HG02763 (cell line): ENCODE measurements around the gene CALN1.
"Not testable (repeated sequence)": the region's sequence is repeated elsewhere in the genome, so short reads cannot be mapped to it uniquely, and the experiment has no call there.

ENCODE experiments used
- ATAC-seq: cut with Tn5 transposase; IDR thresholded peaks from one replicate; pipeline ENCODE4 v1.9.1; 2021; ENCODE audit warnings: mild to moderate bottlenecking, moderate library complexity; ENCODE audit not compliant: unreplicated experiment

CALN1 gene

DNA sequence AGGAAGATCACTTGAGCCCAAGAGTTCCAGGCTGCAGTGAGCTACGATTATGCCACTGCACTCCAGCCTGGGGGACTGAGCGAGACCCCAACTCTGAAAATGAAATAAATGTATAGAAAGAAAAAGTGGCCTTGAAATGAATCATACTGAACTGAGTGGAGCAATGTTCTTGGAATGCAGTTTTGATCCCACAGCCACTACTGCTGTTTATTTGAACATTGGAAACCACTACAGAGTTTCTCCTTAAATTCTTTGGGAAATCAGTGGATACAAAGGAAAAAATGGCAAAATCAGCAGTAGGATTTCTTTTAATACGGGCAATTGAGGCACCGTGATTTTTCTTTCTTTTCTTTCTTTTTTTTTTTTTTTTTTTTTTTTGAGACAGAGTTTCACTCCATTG is 642.8 kb downstream of the CALN1 start:
- no peak for ATAC-seq

DNA sequence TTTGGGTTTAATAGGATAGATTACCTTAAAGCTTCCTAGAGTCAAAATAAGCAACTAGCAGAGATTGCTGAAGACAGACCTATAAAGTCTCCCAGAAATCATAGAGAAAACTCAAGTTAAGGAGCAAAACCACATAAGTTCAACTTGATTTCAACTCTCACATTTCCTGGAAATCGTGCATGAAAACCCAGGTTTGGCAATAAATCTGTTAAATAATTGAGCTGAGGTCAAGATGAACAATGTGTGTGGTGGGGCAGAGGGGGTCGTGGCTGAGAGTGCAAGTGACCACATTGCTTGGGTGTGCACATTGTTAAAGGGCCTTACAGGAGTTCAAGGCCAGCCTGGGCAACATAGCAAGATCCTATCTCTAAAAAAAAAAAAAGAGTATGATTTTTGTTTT is 643.7 kb downstream of the CALN1 start:
- no peak for ATAC-seq

DNA sequence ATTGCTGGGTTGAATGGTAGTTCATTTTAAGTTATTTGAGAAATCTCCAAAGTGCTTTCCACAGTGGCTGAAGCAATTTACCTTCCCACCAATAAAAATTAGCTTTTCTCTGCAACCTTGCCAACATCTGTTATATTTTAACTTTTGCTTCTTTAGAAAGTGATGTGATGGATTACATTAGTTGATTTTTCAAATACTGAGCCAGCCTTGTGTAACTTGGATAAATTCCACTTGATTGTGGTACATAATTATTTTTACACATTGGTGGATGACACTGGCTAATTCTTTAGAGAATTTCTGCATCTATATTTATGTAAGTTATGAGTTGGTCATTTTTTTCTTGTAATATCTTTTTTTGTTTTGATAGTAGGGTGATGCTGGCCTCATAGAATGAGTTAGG is 646.1 kb downstream of the CALN1 start:
- ATAC-seq, result no peak

DNA sequence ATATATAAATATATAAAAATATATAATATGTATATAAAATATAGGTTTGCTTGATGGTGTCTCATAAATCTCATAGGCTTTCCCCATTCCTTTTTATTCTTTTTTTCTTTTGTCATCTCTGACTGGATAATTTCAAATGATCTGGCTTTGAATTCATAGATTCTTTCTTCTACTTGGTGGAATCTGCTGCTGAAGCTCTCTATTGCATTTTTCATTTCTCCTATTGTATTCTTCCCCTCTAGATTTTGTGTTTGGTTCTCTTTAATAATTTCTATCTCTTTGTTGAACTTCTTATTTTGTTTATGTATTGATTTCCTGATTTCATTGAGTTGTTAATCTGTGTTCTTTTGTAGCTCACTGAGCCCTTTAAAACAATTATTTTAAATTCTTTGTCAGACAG is 650.8 kb downstream of the CALN1 start:
- ATAC-seq, result no peak

DNA sequence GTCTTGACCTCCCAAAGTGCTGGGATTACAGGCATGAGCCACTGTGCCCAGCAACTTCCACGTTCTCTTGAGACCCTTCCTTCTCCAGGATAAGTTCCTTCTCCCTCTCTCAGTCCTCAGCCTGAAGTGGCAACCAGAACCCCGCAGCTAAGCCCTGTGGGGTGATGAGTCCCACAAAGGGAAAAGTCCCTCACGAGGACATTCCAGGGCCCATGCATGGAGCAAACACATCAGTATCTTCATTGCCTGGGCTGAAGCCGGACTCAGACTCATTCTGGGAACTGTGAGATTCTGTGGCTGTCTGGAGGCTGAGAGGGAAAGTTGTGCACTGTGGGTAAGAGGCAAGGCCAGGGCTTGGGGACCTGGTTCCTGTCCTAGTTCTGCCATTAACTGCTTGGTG is 657.3 kb downstream of the CALN1 start:
- no peak for ATAC-seq

DNA sequence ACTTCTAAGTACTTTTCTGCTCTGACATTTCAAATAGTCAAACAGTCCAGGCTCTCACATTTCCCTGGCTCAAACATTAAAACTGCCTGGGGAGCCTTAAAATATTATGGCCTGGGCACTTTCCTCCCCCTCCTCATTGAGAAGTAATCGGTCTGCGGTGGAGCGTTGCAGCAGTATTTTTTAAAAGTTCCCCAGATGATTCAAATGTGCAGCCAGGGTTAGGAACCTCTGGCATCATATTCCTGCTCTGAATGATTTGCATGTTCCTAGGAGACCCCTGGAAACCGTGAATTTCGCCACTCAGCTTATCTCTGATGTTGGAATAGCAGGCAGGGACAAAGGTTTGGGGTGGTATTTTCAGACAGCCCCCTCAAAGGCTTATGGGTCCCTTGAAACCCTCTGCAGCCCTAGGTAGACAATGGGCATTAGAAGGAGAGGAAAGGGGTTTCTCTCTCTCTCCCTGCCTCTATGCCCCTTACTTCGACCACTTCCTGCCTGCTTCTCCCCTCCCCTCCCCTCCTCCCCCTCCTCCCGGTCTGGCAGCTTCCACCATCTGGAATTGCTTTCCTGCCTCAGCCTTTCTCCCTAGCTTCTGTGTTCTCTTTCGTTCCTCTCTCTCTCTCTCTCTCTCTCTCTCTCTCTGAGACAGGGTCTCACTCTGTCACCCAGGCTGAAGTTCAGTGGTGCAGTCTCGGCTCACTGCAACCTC is 658.0 kb downstream of the CALN1 start:
- ATAC-seq, result no peak

DNA sequence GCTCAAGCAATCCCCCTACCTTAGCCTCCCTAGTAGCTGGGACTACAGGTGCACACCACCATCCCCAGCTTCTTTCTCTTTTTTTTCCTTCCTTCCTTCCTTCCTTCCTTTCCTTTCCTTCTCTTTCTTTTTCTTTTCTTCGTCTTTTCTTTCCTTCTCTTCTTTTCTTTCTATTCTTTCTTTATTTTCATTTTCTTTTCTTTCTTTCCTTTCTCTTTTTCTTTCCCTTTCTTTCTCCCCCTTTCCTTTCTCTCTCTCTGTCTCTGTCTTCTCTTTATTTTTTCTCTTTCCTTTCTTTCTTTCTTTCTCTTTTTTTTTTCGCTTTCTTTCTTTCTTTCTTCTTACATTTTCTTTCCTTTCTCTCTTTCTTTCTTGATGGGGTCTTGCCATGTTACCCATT is 658.9 kb downstream of the CALN1 start:
- no peak for ATAC-seq

DNA sequence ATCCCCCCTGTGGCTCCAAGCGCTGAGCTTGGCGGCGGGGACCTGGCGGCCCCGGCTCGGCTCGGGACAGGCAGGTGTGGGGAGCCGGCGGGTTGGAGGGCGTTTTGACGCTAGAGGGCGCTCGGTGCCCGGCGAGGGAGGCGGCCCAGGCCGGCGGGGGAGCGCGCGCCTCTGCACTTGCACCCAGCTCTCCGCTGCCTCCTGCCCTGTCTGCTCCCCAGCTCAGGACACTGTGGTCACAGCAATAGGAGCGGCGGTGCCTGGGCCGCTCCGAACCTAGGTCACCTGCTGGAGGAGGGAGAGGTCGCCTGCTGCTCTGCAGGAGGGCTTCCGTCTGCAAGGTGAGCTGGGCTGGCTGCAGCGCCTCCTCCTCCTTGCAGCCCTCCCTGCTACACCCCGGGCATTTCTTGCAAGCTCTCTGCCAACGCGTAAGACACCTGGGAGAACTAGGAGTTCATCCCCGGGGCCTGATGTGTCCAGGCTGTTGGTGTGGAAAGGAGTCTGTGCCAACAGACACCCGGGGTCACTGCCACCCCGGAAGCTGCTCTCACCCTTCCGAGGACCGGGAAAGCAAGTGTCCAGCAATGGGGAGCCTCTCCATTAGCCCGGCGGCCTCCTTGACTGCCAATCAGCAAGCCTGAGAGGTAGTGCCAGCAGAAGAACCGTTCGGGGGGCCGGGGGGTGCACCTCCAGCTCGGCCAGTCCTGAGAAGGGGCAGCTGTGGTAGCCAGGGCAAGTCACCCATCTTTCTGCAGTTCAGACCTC is 659.8 kb downstream of the CALN1 start:
- no peak for ATAC-seq

DNA sequence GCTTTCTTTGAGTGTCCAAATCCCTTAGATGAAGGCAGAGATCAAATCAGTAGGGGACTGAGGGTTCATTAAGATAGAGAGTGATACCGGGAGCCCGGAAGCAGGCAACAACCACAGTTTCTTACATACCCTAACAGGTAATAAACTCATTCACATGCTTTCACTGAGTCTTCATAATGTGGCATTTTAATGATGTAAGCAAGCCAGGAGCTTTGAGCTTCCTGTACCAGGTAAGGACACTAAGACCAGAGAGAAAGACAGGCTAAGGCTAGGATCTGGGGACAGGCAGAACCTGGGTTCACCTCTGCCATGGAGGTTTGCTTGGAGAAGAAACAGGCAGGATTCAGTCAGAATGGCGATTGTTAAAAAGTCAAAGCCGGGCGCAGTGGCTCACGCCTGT is 661.8 kb downstream of the CALN1 start:
- ATAC-seq, result no peak

DNA sequence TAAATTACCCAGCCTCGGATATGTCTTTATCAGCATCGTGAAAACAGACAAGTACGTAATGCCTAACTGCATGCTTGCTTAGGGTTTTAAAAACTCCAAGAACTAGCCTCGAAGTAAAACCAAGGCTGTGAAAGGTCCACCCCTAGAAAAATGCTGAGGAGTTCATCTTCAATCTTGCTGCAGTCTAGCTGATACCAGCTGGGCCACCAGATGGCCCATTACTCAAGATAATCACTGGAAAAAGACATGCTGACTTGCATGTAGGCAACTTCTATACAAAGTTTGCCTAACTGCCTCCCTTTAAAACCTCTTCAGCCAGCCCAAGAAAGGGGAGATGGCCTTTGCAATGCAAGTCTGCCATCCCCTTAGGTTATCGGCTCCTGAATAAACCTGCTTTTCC is 666.1 kb downstream of the CALN1 start:
- ATAC-seq, result no peak

DNA sequence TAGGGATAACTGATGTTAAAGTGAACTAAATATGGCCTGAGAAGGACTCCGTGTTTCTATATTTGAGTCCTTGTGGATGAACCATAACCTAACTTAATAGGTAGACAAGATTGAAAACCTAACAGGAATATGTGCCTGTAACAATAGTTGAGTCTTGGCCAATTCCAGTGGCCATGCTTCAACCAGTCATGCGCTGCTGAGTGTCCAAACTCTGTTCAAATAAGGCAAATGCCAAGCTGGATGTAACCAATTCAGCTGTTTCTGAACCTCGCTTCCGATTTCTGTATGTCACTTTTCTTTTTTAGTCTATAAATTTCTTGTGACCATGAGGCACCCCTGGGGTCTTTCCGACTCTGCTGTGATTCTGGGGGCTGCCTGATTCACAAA is 672.0 kb downstream of the CALN1 start:
- no peak for ATAC-seq

DNA sequence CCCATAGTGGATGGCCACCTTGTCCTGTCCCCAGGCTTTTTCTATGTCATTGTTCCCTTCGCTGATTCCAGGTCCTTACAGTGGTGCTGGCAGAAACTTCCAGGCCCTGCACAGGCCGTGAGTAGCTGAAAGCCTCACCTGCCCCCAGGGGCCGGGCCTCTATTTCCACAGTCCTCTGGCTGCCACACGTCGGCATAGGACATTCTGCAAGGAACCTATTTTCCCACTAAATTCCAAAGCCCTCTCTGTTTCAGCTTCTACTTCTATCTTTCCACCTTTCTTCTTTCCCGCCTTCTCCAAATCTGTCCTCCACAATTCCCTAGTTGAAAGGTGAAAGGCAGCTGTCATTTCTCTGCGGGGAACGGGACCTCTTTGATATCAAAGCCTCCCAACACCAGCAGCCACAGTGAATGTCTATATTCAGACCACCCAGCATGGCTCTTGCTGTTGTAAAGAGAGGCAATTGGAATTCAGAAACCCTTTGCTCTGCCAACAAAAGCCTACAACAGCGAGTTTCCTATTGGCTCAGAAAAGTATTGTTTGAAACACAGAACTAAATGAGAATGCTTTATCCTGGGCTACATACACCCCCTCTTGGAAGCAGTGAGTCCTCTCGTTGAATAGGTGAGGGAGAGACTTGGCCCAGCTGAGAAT is 672.5 kb downstream of the CALN1 start:
- no peak for ATAC-seq

DNA sequence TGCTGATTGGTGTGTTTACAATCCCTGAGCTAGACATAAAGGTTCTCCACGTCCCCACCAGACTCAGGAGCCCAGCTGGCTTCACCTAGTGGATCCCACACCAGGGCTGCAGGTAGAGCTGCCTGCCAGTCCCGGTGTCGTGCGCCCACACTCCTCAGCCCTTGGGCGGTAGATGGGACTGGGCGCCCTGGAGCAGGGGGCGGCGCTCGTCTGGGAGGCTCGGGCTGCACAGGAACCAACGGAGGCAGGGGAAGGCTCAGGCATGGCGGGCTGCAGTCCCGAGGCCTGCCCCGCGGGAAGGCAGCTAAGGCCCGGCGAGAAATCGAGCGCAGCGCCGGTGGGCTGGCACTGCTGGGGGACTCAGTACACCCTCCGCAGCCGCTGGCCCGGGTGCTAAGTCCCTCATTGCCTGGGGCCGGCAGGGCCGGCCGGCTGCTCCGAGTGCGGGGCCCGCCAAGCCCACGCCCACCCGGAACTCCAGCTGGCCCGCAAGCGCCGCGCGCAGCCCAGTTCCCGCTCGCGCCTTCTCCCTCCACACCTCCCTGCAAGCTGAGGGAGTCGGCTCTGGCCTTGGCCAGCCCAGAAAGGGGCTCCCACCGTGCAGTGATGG is 674.1 kb downstream of the CALN1 start:
- ATAC-seq, result not testable (repeated sequence)

DNA sequence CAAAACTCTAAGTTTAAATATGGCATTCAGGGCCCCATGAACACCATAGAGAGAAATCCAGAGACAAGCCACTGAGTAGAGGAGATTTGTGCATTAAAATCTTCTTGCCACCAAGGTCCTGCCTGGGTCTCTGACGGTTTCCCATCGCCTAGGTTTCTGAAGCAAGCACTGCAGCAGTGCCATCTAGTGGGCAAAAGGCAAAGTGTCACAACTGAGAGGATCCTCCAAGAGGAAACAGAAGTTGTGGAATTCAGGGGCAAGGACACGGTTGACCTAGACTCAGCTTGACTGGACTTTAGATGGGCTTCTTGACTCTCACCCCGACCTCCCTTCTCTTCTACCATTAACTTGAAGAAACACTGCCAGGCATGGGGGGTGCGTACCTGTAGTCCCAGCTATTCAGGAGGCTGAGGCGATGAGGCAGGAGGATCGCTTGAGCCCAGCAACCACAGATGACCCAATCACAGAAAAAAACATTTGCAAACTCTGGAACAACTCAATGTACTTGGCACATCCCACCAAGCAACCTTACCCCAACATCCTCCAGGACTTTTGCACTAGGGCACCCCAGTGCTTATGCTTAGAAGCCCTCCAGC is 676.1 kb downstream of the CALN1 start:
- no peak for ATAC-seq

DNA sequence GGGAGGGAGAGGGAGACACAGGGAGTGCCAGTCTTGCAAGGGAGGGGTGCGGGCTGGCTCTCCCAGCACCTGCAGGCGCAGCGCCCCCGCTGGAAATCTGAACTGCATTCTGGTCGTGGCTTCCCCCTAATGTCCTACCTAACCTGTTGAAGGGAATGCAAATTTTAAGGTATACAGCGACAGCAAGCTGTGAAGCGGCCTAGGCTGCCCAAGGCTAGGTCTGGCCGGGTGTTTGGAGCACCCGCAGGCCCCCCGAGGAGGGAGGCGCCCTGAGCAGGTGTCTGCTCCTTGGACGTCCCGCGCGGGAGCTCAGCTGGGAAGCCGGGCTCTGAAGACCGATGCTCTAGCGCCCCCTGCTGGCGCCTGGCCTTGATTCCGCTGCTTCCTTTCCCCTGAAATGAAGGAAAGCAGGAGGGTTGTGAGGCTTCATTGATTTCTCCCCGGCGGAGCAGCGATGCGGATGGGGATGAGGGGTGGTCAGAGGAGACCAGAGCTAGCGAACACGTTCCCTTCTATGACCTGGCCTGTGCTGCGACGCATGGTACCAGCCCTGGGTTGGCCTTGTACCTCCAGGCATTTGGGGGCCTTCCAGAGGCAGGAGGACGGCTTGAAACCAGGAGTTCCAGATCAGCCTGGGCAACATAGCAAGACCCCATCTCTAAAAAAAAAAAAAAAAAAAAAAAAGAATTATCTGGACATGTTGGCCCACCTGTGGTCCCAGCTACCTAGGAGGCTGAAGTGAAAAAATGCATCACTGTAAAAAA is 678.8 kb downstream of the CALN1 start:
- no peak for ATAC-seq

DNA sequence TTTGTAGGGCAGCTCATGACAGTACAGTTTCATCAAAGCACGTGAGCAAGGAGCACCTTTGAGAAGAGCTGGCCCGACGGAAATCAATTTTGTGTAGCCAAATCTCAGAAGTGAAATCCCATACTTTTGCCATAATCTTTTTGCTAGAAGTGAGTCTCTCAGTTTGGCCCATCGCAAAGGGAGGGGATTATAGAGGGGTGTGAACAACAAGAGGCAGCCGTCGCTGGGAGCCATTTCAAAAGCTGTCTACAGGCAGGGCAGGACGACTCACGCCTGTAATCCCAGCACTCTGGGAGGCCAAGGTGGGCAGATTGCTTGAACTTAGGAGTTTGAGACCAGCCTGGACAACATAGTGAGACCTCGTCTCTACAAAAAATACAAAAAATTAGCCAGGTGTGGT is 680.4 kb downstream of the CALN1 start:
- no peak for ATAC-seq
